AG09309 (cell line): Measurements from ENCODE around the gene TRIP12.

Source experiments
- DNase-seq: peaks from one replicate; pipeline ENCODE4 v3.0.0-alpha.2; 2010; ENCODE audit warnings: low read depth
- H3K4me3 ChIP-seq: 2 replicates; pipeline ENCODE4 v1.5.1; 2011; ENCODE audit warnings: mild to moderate bottlenecking, low read depth, low read length, moderate library complexity; ENCODE audit not compliant: control insufficient read depth
- TF ChIP-seq, protein P1 (sequence below): IDR thresholded peaks from 2 replicates; pipeline ENCODE4 v1.5.1; 2011; ENCODE audit warnings: mild to moderate bottlenecking, low read depth, low read length, inconsistent platforms; ENCODE audit not compliant: insufficient read depth, control insufficient read depth; ENCODE audit errors: missing control alignments

TRIP12 gene

DNA sequence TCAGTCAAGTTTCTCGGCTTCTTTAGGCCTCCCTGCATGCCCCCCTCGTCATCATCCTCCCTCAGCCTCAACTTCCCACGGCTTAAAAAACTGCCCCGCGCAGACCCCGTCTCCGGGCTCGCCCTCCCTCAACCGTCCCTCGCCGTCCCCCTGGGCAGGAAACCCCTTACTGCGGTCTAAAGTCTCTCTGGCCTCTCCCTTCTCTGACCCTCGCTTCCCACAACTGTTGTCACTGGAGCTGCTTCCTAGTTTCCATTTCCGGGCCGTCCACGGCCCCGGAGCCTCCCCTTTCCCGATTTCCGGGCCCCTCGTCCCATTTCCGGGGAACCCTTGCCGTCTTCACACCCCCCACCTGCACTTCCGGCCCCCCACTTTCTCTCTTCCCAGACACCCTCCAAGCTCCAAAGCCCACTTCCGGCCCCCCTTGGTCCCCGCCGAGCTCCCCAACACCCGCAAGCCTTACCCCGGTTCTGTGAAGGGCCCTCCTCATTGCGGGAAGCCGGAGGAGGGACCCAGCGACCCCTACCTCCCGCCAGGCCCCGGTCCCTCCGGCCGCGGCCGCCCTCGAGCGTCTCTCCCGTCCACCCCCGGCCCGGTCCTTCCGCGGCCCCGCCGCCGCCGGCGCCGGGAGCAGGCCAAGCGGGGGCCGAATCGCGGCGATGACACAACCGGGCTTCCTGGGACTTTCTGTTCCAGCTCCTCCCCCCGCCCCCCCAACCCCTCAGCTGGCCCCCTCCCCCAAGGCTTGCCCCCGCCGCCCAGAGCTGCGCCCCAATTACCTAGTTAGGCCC, 513 bp downstream of the TRIP12 start:
- peak; percentile 28 for DNase-seq
- TF ChIP-seq, protein P1, sequence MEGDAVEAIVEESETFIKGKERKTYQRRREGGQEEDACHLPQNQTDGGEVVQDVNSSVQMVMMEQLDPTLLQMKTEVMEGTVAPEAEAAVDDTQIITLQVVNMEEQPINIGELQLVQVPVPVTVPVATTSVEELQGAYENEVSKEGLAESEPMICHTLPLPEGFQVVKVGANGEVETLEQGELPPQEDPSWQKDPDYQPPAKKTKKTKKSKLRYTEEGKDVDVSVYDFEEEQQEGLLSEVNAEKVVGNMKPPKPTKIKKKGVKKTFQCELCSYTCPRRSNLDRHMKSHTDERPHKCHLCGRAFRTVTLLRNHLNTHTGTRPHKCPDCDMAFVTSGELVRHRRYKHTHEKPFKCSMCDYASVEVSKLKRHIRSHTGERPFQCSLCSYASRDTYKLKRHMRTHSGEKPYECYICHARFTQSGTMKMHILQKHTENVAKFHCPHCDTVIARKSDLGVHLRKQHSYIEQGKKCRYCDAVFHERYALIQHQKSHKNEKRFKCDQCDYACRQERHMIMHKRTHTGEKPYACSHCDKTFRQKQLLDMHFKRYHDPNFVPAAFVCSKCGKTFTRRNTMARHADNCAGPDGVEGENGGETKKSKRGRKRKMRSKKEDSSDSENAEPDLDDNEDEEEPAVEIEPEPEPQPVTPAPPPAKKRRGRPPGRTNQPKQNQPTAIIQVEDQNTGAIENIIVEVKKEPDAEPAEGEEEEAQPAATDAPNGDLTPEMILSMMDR = no peak
- H3K4me3 ChIP-seq = peak overlapping the region; percentile 96

DNA sequence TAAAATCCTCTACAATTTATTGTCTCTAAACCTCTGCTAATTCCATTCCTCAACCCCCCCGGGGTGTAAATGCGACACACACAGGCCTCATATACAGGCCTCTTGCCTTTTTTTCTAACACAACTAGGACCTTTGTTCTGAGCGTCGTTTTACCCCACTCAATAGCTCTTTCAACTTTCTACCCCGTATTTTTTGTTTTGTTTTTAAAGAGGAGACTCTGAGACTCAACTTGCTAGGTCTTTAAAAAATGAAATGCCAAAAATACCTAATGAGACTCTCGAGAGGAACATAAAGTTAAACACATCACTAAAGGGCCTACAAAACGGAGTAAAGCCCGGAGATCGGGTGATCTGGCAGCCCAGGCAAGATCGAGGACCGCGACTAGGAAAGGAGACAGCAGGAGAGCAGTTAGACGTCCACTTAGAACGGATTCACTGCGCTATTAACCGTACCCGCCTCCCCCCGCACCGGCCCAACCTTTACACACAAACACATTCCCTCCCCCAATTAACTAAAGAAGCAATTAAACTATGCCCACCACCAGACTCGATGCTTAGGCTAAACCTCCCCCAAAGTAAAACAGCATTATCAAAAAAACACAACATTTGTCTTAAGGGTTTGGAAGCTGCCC, 1.7 kb downstream of the TRIP12 start:
- peak overlapping the region; percentile 96 for H3K4me3 ChIP-seq
- TF ChIP-seq, protein P1 = no peak
- DNase-seq = no peak

DNA sequence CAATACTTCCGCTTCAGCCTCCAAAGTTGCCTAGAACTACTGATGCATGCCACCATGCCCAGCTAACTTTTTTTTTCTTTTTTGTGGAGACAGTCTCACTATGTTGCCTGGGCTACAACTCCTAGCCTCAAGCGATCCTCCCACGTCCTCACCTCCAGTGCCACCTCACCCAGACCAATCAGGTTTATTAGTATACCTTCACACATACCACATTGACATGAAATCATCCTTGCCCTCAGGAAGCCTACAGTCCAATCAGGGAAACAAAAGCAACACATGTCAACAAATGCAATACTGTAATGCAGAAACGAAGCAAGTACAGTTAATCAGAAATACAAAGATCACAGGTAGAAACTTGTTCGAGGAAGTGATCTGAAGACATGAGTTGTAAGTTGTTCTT, 4.0 kb downstream of the TRIP12 start:
- no peak for DNase-seq
- H3K4me3 ChIP-seq = no peak overlapping the region
- TF ChIP-seq, protein P1 = no peak

DNA sequence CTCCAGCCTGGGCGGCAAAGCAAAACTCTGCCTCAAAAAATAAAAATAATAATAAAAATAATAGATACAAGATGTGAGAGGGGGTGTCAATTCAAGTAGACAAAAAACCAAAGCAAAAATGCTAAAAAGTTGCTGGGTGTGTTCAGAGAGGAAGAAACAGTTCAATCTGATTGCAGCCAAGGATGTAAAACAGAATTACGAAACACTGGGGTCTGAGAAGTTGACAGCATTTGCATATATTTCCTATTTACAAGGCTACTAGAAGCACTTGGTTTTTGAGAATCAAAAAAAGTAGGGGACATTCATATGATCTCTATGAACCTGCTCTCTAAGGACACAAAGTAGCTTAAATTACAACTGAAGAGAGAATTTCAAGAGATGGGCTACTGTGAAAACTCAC, 7.6 kb downstream of the TRIP12 start:
- H3K4me3 ChIP-seq = no peak overlapping the region
- TF ChIP-seq, protein P1 = no peak
- DNase-seq = no peak

DNA sequence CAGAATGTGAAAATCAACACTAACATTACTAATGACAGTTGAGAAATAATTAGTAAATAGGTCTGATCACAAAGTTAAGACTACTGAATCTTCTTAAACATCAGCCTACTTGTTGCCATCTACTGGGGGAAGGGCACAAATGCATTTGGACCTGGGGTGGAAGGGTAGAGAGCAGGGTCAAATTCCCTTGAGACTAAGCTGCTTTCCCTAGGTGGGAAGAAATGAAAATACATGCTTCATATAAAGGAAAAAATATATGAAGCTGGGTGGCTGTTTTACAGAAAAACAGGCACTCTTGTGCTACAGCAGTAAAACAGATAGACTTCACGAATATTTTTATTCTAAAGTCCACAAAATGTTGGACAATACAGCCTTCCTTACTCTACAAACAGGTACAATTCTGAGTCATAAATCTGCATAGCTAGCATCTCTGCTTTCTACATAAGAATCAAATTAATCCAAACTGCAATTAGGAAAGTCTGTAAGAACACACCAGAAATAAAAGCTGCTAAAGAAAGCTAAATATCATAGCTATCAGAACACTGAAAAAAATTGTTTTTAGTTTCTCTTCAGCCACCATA, 10.9 kb downstream of the TRIP12 start:
- H3K4me3 ChIP-seq = no peak overlapping the region
- TF ChIP-seq, protein P1 = no peak
- DNase-seq = no peak

DNA sequence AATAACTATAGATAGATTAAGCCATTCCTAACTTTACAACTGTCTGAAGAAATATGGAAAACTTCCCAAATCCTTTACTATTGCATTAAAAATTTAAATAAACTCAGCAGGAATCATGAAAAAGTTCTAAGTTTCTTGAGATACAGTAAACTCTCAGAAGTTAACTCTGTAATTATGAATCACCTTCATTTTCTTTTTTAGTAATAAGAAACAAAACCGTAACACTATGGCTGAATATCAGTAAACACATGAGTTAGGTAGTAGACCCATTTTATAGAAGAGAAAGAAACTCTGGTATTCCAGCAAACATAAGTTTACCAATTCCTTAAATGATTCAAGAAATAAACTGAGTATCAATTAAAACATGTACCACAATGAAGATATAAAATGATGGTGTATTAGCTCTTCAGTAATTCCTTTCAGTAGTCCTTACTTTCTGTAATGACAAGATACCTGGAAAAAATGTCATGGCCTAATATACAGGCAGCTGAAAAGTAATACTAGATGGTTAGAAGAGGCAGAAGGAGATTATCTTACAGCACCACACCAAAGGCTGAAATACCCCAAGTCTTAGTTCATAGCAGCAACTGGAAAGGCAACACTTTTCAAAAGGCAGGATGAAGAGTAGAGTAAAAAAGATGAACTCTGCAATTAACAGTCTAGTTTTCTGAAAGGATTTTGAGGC, 11.5 kb downstream of the TRIP12 start:
- TF ChIP-seq, protein P1 = no peak
- no peak overlapping the region for H3K4me3 ChIP-seq
- no peak for DNase-seq
